CD4-positive, alpha-beta T cell treated with Interleukin-12 subunit alpha and Interleukin-12 subunit beta, for 1 hour (primary cell): ENCODE results near the gene APBA2.
"Not testable (repeated sequence)": the region's sequence is repeated elsewhere in the genome, so short reads cannot be mapped to it uniquely, and the experiment has no call there.

ENCODE experiments used
- DNase-seq: peaks from one replicate; pipeline ENCODE4 v3.0.0-alpha.2; 2020

Gene APBA2

DNA sequence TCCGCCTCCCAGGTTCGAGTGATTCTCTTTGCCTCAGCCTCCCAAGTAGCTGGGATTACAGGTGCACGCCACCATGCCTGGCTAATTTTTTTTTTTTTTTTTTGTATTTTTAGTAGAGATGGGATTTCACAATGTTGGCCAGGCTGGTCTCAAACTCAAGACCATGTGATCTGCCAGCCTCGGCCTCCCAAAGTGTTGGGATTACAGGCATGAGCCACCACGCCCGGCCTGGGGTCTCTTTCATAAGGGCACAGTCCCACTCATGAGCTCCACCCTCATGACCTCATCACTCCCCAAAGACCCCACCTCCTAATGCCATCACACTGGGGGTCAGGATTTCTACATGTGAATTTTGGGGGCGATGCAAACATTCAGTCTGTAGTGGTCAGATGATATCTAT is 159.4 kb downstream of the APBA2 start:
- not testable (repeated sequence) for DNase-seq

- no peak for DNase-seq
Measured at GRCh38 chr15:29045717-29046116, 159.9 kb downstream of the APBA2 start.

GRCh38 chr15:29046281-29046810 is 160.6 kb downstream of the APBA2 start:
- DNase-seq: no peak

- no peak for DNase-seq
Measured at GRCh38 chr15:29046977-29047376, 161.2 kb downstream of the APBA2 start.

- DNase-seq: no peak
Measured at GRCh38 chr15:29048011-29048410, 162.2 kb downstream of the APBA2 start.

DNA sequence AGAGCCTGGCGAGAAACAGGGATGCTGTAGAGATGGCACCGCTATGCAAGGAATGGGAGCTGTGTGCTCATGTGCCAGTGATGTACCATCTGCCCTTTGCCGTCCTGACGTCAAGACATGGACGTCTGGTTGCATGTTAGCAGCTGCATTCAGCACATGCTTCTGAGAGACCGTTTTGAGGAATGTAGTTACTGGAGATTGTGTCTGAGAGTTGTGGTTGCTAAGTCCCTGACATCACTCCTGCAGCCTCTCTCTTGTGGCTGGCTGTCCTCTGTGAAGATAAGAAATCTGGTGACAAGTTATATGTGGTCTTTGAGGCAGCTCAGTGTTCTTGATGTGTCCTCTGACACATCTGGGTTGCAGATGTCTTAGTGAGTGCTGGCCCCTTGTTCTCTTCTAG is 165.1 kb downstream of the APBA2 start:
- peak; percentile 3 for DNase-seq

DNA sequence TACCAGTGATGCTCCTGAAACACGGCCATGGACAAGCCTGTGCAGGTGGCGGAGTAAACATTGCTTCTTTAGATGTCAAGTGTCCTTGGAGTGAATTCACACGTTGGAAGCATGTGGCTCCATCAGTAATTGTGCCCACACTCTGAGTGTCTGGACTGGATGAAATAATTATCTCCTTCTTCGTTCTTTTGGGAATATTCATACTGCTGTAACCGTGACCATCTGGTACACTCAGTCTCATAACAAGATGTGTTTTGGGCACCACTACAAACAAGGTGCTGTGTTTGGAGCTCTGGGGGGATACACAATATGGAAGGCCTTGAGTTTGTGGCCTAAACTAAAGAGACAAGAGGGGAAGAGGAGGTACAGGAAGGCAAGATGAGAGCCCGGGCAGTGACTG is 165.6 kb downstream of the APBA2 start:
- DNase-seq: no peak

DNA sequence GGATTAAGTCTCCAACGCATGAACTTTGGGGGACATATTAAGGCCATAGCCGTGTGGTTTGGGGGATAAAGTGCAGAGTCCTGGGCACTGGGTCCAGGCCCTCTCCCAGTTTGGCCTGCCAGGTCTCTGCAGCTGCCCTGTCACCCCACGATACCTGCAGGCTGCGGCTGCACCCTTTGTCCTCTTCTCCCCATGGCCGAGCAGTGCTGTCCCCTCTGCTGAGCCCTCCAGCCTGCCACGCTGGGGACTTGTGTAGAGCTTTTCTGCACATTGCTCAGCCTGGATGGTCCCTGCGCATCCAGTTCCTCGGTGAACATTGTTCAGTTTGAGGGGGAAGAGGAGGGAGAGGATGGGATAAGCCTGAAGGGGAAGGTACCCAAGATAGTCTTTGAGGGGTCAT is 167.2 kb downstream of the APBA2 start:
- DNase-seq: no peak

- DNase-seq: no peak
Measured at GRCh38 chr15:29053661-29054131, 167.9 kb downstream of the APBA2 start.

DNA sequence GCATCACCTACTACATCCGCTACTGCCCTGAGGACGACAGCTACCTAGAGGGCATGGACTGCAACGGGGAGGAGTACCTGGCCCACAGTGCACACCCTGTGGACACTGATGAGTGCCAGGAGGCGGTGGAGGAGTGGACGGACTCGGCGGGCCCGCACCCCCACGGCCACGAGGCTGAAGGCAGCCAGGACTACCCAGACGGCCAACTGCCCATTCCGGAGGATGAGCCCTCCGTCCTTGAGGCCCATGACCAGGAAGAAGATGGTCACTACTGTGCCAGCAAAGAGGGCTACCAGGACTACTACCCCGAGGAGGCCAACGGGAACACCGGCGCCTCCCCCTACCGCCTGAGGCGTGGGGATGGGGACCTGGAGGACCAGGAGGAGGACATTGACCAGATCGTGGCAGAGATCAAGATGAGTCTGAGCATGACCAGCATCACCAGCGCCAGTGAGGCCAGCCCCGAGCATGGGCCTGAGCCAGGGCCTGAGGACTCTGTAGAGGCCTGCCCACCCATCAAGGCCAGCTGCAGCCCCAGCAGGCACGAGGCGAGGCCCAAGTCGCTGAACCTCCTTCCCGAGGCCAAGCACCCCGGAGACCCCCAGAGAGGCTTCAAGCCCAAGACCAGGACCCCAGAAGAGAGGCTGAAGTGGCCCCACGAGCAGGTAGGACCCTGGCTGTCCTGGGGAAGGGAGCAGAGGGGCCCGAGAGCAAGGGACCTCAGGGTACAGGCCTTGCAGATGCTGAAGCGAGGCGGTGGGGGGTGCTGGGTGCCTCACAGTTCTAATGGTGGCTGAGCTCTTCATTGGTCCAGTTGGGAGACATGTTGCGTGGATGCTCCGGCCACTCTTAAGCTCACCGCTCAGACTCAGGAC is 168.6 kb downstream of the APBA2 start:
- DNase-seq: no peak

DNA sequence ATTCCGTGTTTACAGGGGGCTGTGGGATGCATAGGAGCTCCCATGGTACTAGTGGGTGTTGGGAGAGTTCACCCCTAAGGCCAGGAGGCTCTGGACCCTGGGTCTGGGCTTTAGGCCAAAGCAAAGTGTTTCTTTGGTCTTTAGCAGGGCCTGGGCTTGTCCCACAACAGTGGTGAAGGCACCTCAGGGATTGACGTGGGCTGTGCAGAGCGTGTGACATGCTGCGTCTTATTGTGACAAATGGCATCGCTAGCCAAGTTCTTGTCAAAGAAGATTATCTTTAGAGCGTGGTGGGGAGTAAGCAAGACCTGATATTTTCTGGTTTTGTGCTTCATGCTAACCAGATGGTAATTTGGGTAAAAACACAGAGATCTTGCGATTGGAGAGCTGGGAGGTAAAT is 170.1 kb downstream of the APBA2 start:
- DNase-seq: no peak

GRCh38 chr15:29056839-29057450 is 171.2 kb downstream of the APBA2 start:
- no peak for DNase-seq

GRCh38 chr15:29057856-29058255 is 172.1 kb downstream of the APBA2 start:
- DNase-seq: no peak

DNA sequence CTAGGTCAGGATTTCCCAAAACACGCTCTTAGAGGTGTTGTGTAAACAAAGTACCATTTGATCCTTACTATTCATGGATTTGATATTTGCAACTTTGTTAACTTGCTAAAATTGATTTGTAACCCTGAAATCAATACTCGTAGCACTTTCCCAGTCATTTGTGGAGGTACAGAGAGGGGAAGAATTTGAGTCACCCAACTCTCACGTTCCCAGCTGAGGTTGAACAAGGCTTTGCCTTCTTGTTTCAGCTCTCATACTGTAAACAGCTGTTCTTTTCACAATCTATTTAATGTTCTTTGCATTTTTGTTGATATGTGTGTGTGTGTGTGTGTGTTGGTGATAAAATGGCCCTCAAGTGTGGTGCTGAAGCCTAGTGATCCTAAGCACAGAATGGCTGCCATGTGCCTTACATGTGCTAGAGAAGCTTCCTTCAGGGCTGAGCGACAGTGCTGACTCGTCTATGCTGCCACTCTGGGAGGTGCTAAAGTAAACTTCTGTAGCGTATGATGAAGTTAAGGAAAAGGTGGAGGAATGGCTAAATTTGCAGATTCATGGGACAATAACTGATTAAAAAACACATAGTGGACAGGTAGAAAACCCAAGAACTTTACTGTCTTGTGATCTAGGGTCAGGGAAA is 173.2 kb downstream of the APBA2 start:
- DNase-seq: no peak

DNA sequence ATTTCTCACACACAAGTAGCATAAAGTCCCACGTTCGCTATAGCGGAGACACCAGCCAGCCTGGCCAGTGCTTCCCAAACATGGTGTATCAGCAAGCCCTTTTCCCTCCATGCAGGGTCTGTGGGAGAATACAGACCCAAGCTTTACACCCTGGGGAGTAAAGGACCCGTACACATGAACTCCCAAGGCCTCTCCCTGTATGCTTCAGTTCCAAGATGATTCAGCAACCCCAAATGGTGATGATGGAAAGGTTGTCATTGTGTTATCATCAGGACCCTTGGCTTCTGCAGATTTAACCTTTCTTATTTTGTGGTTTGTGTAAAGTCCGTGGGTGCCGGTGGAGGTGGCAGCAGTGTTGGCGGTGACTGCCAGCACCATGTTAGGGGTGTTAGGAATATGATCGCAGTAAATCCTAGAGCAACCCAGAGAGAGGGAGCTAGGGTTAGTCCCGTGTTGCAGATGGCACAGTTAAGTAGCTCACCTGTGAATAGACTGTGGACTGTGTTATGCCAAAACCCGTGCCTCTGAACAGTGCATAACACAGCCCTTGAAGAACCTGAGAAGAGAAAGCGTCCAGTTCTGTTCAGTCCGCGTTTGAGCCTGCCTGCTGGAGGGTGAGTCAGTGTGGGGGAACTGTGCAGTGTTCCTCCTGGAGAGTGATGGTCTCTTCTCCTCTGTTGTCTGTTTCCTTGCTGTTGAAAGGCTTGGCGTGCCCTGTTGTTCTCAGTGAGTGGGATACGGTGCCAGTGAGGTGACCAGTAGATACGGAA is 174.3 kb downstream of the APBA2 start:
- no peak for DNase-seq

DNA sequence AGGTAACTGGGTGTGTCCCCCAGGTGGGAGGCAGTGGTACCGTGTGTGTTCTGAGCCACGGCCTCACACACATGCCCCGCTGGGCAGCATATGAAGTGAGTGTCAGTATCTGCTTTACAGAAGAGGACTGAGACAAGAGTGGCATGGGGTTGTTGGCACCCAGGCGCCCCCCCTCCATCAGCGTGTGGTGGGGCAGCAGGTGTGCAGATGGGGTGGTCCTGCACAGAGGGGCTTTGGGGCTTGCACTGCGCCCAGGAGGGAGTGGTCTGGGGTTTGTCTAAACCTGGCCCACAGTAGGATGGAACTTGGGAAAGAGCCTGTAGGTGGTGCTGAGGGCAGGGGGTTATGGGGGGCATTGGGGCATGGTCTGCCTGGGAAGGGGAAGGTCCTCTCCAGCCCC is 176.0 kb downstream of the APBA2 start:
- no peak for DNase-seq

- DNase-seq: no peak
Measured at GRCh38 chr15:29062179-29062591, 176.4 kb downstream of the APBA2 start.

- DNase-seq: no peak
Measured at GRCh38 chr15:29062626-29063025, 176.9 kb downstream of the APBA2 start.

- DNase-seq: no peak
Measured at GRCh38 chr15:29063646-29064045, 177.9 kb downstream of the APBA2 start.

DNA sequence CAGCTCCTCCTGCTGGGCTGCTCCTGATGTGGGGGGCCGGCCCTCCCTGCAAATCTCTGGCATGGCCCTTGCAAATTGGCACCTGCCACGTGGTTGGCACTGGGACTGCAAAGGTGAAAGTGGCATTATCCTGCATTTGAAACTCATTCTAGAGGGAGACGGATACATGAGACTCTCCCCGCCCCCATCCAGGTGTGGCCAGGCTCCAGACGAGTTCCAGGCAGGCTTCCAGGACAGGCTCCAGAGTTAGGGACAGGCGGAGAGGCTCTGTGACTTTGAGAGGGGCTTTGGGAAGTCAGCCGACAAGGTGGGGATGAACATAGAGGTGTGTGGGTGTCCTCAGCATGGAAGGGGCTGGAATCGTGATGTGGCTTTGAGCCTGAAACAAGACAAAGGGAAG is 178.5 kb downstream of the APBA2 start:
- DNase-seq: no peak

GRCh38 chr15:29064731-29065130 is 179.0 kb downstream of the APBA2 start:
- no peak for DNase-seq

DNA sequence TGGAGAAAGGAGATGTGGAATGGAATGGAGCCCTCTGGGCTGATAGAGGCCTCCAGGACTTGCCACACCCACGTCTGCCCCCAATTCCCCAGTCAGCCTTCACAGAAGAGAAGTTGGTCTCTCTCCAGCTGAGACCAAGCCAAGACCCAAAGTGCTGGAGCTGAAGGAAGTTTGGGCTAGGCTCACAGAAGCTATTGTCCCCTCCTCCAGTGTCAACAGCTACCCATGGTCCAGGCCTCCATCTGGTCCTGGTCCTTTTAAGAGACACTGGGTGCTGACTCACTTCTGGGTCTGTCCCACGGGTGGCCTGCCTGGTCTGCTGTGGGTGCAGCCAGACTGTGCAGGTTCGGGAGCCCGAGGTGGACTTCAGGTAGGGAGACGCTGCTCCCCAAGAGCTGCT is 179.8 kb downstream of the APBA2 start:
- no peak for DNase-seq

DNA sequence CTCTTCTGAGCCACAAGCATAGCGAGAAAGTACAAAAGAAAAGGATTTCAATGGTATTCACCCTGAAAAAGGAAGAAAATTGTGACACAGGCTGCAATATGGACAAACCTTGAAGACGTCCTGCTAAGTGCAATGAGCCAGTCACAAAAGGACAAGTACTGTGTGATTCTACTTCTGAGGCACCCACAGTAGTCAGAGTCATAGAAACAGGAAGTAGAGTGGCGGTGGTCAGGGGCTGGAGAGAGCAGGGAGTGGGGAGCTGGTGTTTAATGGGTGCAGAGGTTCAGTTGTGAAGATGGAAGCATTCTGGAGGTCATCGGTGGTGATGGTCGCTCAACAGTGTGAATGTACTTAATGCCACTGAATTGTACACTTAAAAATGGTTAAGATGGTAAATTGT is 180.5 kb downstream of the APBA2 start:
- DNase-seq: no peak
